HUES48 (cell line): ENCODE results near the gene BSG.

Experiments
- H3K27ac ChIP-seq: one replicate; pipeline ENCODE4 v1.7.0; 2013; ENCODE audit warnings: low read depth, low read length, inconsistent platforms
- H3K27me3 ChIP-seq: 2 replicates; pipeline ENCODE4 v1.6.1; 2013; ENCODE audit warnings: mild to moderate bottlenecking, low read length; ENCODE audit not compliant: control insufficient read depth, insufficient read depth
- H3K36me3 ChIP-seq: 2 replicates; pipeline ENCODE4 v1.6.1; 2013; ENCODE audit warnings: low read length; ENCODE audit not compliant: control insufficient read depth, insufficient read depth
- H3K4me1 ChIP-seq: 2 replicates; pipeline ENCODE4 v1.6.1; 2013; ENCODE audit warnings: mild to moderate bottlenecking, low read length; ENCODE audit not compliant: control insufficient read depth, insufficient read depth
- H3K4me3 ChIP-seq: 2 replicates; pipeline ENCODE4 v1.5.1; 2013; ENCODE audit warnings: mild to moderate bottlenecking, low read depth, low read length
- H3K9ac ChIP-seq: 2 replicates; pipeline ENCODE4 v1.6.1; 2013; ENCODE audit warnings: mild to moderate bottlenecking, low read depth, low read length, moderate library complexity
- H3K9me3 ChIP-seq: 2 replicates; pipeline ENCODE4 v1.6.1; 2013; ENCODE audit warnings: low read length; ENCODE audit not compliant: control insufficient read depth, insufficient read depth

The BSG gene

GRCh38 chr19:533364-534058 lies 38.9 kb upstream of the BSG start:
- H3K4me3 ChIP-seq, result peak overlapping the region; percentile 87
- H3K4me1 ChIP-seq, result peaks cover 10% of the 10 kb centered on the region; the same call in 1 of the 2 replicates
- no peaks in the 10 kb centered on the region for H3K9me3 ChIP-seq
- H3K9ac ChIP-seq, result peak overlapping the region; percentile 23; the same call in 1 of the 2 replicates
- H3K27ac ChIP-seq, result peak overlapping the region; percentile 82
- peaks cover 34% of the 10 kb centered on the region for H3K36me3 ChIP-seq
- no peaks in the 10 kb centered on the region for H3K27me3 ChIP-seq

- H3K4me3 ChIP-seq, result no peak overlapping the region
- H3K36me3 ChIP-seq, result peaks cover 40% of the 10 kb centered on the region
- H3K27me3 ChIP-seq, result no peaks in the 10 kb centered on the region
- no peaks in the 10 kb centered on the region for H3K9me3 ChIP-seq
- H3K4me1 ChIP-seq, result peaks cover 10% of the 10 kb centered on the region; the same call in 1 of the 2 replicates
- no peak overlapping the region for H3K27ac ChIP-seq
- H3K9ac ChIP-seq, result no peak overlapping the region
These were observed 38.3 kb upstream of the BSG start for GRCh38 chr19:534088-534487.

DNA sequence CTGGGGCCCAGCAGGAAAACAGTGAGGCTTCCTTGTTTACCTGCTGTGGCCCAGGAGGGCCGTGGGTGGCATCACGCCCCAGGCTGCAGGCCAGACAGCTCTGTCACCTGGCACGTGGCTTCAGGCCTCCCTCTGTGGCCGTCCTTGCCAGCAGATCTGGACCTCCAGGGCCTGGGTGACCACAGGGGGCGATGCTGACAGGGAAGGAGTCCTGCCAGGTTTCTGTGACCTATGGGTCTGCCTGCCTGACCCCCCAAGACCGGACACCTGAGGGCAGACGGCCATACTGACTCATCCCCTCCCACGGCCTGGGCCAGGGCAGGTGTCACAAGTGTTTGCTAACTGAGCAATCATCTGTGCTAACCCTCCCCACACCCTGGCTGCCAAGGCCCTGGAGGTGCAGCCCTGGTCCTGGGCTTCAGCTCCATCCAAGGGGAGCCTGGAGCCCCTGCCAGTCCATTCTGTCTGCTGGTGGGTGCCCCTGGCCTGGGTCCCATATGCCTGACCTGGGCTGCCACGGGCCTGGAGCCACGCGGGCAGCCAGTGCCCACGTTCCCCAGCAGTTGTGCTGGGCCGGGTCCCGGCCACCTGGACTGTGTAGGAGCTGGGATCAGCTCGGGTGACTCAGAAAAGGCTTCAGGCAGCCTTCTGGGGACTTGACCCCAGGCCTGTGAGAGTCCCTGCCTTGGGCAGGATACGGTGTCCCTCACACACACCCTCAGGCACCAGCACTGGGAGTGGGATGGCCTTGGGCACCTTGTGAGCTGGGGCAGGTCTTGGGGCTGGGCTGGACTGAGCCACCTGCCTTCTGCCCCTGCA lies 37.2 kb upstream of the BSG start:
- no peak overlapping the region for H3K4me3 ChIP-seq
- no peak overlapping the region for H3K9ac ChIP-seq
- H3K27me3 ChIP-seq, result no peaks in the 10 kb centered on the region
- H3K9me3 ChIP-seq, result no peaks in the 10 kb centered on the region
- H3K4me1 ChIP-seq, result peaks cover 10% of the 10 kb centered on the region; the same call in 1 of the 2 replicates
- H3K36me3 ChIP-seq, result peaks cover 46% of the 10 kb centered on the region
- no peak overlapping the region for H3K27ac ChIP-seq

DNA sequence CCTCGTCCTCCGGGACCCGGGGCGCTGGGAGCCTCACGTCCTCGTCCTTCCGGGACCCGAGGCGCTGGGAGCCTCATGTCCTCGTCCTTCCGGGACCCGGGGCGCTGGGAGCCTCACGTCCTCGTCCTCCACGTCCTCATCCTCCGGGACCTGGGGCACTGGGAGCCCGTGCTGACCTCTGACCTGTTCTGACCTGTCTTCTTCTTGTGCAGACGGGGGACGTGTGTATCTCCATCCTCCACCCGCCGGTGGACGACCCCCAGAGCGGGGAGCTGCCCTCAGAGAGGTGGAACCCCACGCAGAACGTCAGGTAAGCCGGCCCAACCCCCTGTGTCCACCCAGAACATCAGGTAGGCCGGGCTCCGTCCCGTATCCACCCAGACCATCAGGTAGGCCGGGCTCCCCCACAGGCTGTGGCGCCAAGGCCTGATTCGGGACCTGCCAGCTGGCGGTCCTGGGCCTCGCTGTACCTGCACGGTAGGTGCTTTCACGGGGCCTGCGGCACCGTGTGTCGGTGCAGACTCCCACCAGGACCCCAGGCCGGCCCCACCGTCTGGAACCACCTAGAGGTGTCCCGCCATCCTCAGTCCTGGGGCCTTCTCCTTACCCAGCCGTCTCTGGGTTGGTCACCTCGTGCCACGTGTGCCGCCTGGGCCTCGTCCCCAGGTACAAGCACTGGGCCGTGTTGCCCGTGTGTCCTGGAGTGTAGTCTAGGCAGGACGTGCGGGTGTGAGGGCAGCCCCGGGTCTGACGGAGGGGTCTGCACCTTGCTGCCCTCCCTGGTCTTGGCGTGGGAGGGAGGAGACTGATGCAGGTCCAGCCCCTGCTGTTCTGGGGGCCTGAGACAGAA lies 36.1 kb upstream of the BSG start:
- peaks cover 10% of the 10 kb centered on the region; the same call in 1 of the 2 replicates for H3K4me1 ChIP-seq
- H3K36me3 ChIP-seq, result peaks cover 48% of the 10 kb centered on the region
- H3K27ac ChIP-seq, result no peak overlapping the region

DNA sequence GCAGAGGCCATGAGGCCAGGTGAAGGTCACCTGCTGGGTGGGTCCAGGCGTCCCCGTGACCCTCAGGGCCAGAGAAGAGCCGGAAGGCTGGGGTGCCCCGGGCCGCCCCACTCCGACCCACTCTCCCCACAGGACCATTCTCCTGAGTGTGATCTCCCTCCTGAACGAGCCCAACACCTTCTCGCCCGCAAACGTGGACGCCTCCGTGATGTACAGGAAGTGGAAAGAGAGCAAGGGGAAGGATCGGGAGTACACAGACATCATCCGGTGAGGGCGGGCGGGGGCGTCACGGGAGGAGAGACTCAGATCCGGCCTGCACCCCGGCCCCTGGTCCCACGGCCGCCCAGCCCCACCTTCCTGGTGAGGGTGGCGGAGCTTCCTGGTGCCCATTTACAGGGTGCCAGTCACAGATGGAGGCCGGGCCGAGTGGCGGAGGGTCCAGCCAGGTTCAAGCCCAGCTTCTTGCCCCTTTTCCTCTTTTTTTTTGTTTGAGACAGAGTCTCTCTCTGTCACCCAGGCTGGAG lies 35.5 kb upstream of the BSG start:
- H3K27me3 ChIP-seq, result no peaks in the 10 kb centered on the region
- H3K9me3 ChIP-seq, result no peaks in the 10 kb centered on the region
- no peak overlapping the region for H3K9ac ChIP-seq
- peaks cover 10% of the 10 kb centered on the region; the same call in 1 of the 2 replicates for H3K4me1 ChIP-seq
- no peak overlapping the region for H3K27ac ChIP-seq
- peaks cover 55% of the 10 kb centered on the region for H3K36me3 ChIP-seq
- H3K4me3 ChIP-seq, result no peak overlapping the region

More for the DNA sequence above, 36.1 kb upstream of the BSG start:
- no peaks in the 10 kb centered on the region for H3K27me3 ChIP-seq
- H3K9me3 ChIP-seq, result no peaks in the 10 kb centered on the region
- H3K9ac ChIP-seq, result no peak overlapping the region
- H3K4me3 ChIP-seq, result no peak overlapping the region

DNA sequence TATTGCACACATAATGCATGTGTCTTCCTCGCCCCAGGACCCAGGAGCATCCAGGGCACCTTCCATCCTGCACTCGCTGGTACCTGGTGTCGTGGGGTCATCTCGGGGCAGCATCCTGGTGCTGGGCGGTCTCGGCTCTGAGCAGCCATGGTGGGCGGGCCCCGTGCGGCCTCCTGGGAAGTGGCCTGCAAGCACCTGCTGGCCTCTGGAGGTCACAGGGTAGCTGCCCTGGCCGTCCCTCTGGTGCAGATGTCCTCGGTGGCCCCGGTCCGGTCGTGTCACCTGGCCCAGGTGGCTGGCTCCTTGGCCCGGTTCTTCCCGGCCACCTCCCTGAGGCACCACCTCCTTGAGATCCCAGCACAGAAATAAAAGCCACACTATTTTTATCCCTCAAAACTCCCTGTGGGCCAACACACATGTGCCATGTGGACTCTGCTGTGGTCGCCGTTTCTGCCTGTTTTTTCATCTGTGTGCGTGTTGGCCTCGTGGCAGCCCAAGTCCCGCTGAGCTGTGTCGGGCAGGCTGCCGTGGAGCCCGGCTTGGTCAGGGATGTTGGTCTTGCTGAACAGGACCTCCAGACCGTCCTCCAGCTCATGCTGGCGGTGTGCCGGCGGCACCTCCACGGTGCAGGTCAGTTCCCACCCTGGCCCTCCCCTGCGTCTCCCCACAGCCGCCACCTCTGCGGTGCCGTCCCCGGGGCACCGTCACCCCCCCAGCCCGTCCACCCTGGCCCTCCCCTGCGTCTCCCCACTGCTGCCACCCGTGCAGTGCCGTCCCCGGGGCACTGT lies 33.6 kb upstream of the BSG start:
- H3K27me3 ChIP-seq, result no peaks in the 10 kb centered on the region
- peaks cover 61% of the 10 kb centered on the region for H3K36me3 ChIP-seq
- H3K9me3 ChIP-seq, result no peaks in the 10 kb centered on the region
- H3K4me3 ChIP-seq, result no peak overlapping the region
- no peaks in the 10 kb centered on the region; the same call in 1 of the 2 replicates for H3K4me1 ChIP-seq
- no peak overlapping the region for H3K9ac ChIP-seq
- no peak overlapping the region for H3K27ac ChIP-seq

DNA sequence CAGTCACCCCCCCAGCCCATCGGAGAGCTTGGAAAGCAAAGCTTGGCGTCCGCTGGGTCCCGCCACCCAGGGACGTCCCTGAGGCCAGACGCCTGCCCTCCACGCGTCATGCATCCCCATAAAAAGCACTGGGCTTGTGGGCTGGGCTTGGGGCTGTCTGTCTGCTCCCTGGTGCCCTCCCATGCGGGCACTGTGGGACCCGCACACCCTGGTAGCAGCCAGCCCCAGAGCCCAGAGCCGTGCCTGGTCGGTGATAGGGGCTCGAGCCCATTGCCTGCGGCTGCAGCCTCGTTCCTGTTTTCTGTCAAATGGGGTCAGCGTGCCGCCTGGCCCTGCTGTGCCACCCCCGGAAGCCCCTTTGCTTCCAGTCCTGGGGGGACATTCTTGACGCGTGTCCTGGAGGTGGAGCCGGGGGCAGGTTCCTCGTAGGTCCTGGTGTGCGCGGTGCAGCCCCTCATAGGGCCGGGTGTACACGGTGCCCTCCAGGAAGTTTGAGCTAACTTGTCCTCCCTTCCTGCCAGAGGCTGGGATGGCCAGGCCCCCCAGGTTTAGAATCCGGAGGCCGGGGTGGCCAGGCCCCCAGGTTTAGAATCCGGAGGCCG lies 32.9 kb upstream of the BSG start:
- Histone ChIP-seq H3K27ac (no peak overlapping the region), H3K36me3 (peaks cover 61% of the 10 kb centered on the region), H3K9me3 (no peaks in the 10 kb centered on the region), H3K9ac (no peak overlapping the region), H3K4me1 (no peaks in the 10 kb centered on the region), H3K4me3 (no peak overlapping the region), H3K27me3 (no peaks in the 10 kb centered on the region)

- Histone ChIP-seq H3K36me3 (peaks cover 49% of the 10 kb centered on the region), H3K4me3 (no peak overlapping the region), H3K27me3 (no peaks in the 10 kb centered on the region), H3K27ac (no peak overlapping the region), H3K4me1 (no peaks in the 10 kb centered on the region), H3K9me3 (no peaks in the 10 kb centered on the region), H3K9ac (no peak overlapping the region)
These were observed 31.3 kb upstream of the BSG start for GRCh38 chr19:540867-541637.

- H3K27me3 ChIP-seq, result no peaks in the 10 kb centered on the region
- H3K4me1 ChIP-seq, result no peaks in the 10 kb centered on the region
- no peak overlapping the region for H3K27ac ChIP-seq
- no peaks in the 10 kb centered on the region for H3K9me3 ChIP-seq
- H3K4me3 ChIP-seq, result no peak overlapping the region
- no peak overlapping the region for H3K9ac ChIP-seq
- peaks cover 42% of the 10 kb centered on the region for H3K36me3 ChIP-seq
These were observed 30.7 kb upstream of the BSG start for GRCh38 chr19:541699-542098.
